Measurements from ENCODE around the gene OR10H1.
"Not testable (repeated sequence)": the region's sequence is repeated elsewhere in the genome, so short reads cannot be mapped to it uniquely, and the experiment has no call there.

The OR10H1 gene

GRCh38 chr19:15815306-15815705 lies at the start of gene OR10H1:
TSS of gene OR10H1 (minus strand) at chr19:15815664. CDS start at chr19:15808037, 7,627 bp downstream.
- no peak for DNase-seq (ENCODE audit: low read depth in 2 of 2)

GRCh38 chr19:15864824-15865223 lies 49.4 kb upstream of the OR10H1 start:
- DNase-seq (ENCODE audit: low read depth in 2 of 2) = no peak

GRCh38 chr19:15863272-15863671 lies 47.8 kb upstream of the OR10H1 start:
- DNase-seq (ENCODE audit: low read depth in 2 of 2) = no peak

GRCh38 chr19:15862444-15862843 lies 47.0 kb upstream of the OR10H1 start:
- DNase-seq (ENCODE audit: low read depth in 2 of 2) = no peak

GRCh38 chr19:15860522-15860921 lies 45.1 kb upstream of the OR10H1 start:
- DNase-seq (ENCODE audit: low read depth in 2 of 2) = no peak

GRCh38 chr19:15859187-15859586 lies 43.7 kb upstream of the OR10H1 start:
- DNase-seq (ENCODE audit: low read depth in 2 of 2) = no peak

GRCh38 chr19:15850385-15850784 lies 34.9 kb upstream of the OR10H1 start:
- no peak for DNase-seq (ENCODE audit: low read depth in 2 of 2)

GRCh38 chr19:15846923-15847322 lies 31.5 kb upstream of the OR10H1 start:
- no peak for DNase-seq (ENCODE audit: low read depth in 2 of 2)

GRCh38 chr19:15843894-15844222 lies 28.4 kb upstream of the OR10H1 start:
- DNase-seq (ENCODE audit: low read depth in 2 of 2) = not testable (repeated sequence)

GRCh38 chr19:15843203-15843893 lies 27.9 kb upstream of the OR10H1 start:
- no peak for DNase-seq (ENCODE audit: low read depth in 2 of 2)

- DNase-seq (ENCODE audit: low read depth in 2 of 2) = no peak
Observed at GRCh38 chr19:15841875-15842569, 26.6 kb upstream of the OR10H1 start.

GRCh38 chr19:15840833-15841232 lies 25.4 kb upstream of the OR10H1 start:
- no peak for DNase-seq (ENCODE audit: low read depth in 2 of 2)

GRCh38 chr19:15839888-15840287 lies 24.4 kb upstream of the OR10H1 start:
- DNase-seq (ENCODE audit: low read depth in 2 of 2) = not testable (repeated sequence)

- DNase-seq (ENCODE audit: low read depth in 2 of 2) = no peak
Observed at GRCh38 chr19:15838351-15838750, 22.9 kb upstream of the OR10H1 start.

- no peak for DNase-seq (ENCODE audit: low read depth in 2 of 2)
Observed at GRCh38 chr19:15837221-15837731, 21.8 kb upstream of the OR10H1 start.

GRCh38 chr19:15836330-15837220 lies 21.1 kb upstream of the OR10H1 start:
- DNase-seq (ENCODE audit: low read depth in 2 of 2) = peak; percentile 95 to 96

- DNase-seq (ENCODE audit: low read depth in 2 of 2) = not testable (repeated sequence)
Observed at GRCh38 chr19:15835565-15836329, 20.3 kb upstream of the OR10H1 start.

GRCh38 chr19:15834232-15834631 lies 18.8 kb upstream of the OR10H1 start:
- DNase-seq (ENCODE audit: low read depth in 2 of 2) = not testable (repeated sequence)

GRCh38 chr19:15831626-15832025 lies 16.2 kb upstream of the OR10H1 start:
- no peak for DNase-seq (ENCODE audit: low read depth in 2 of 2)

- DNase-seq (ENCODE audit: low read depth in 2 of 2) = no peak
Observed at GRCh38 chr19:15829786-15830185, 14.3 kb upstream of the OR10H1 start.

GRCh38 chr19:15829306-15829698 lies 13.8 kb upstream of the OR10H1 start:
- DNase-seq (ENCODE audit: low read depth in 2 of 2) = no peak
